Fibroblast of the aortic adventitia (primary cell): ENCODE results near the gene HCN1. TPM values are rescaled to one million over a fixed set of nuclear protein-coding genes. Genes with fewer than 3 reads are reported as not detected.
"Not testable (repeated sequence)": the region's sequence is repeated elsewhere in the genome, so short reads cannot be mapped to it uniquely, and the experiment has no call there.

ENCODE experiments used
- DNase-seq: peaks from one replicate; pipeline ENCODE4 v3.0.0-alpha.2; 2010; ENCODE audit warnings: low read depth
- H3K4me3 ChIP-seq: 2 replicates; pipeline ENCODE4 v1.5.1; 2011; ENCODE audit warnings: low read depth, mild to moderate bottlenecking, control low read depth, low read length, moderate library complexity
- CTCF ChIP-seq: IDR thresholded peaks from 2 replicates; pipeline ENCODE4 v1.5.1; 2011; ENCODE audit warnings: mild to moderate bottlenecking, low read length, control low read depth, inconsistent platforms; ENCODE audit not compliant: insufficient read depth
- total RNA-seq: library from RNA; depleted of rRNA; stranded (reverse); fragments of >200 nt; gene quantifications from 2 replicates; pipeline ENCODE4 v1.2.3, GENCODE V29; 2012; ENCODE audit warnings: low replicate concordance

Gene HCN1
- total RNA-seq, 1 donor = not detected

GRCh38 chr5:45491368-45491767 lies 204.8 kb downstream of the HCN1 start:
- no peak for DNase-seq
- no peak overlapping the region for H3K4me3 ChIP-seq
- TF ChIP-seq CTCF = no peak

GRCh38 chr5:45484781-45485180 lies 211.4 kb downstream of the HCN1 start:
- DNase-seq = no peak
- no peak overlapping the region for H3K4me3 ChIP-seq
- no peak for TF ChIP-seq CTCF

- no peak overlapping the region for H3K4me3 ChIP-seq
- DNase-seq = no peak
- TF ChIP-seq CTCF = no peak
Observed at GRCh38 chr5:45454114-45454513, 242.1 kb downstream of the HCN1 start.

- not testable (repeated sequence) for DNase-seq, H3K4me3 ChIP-seq
Observed at GRCh38 chr5:45444856-45445255, 251.3 kb downstream of the HCN1 start.

GRCh38 chr5:45440466-45440865 lies 255.7 kb downstream of the HCN1 start:
- H3K4me3 ChIP-seq = no peak overlapping the region
- no peak for DNase-seq
- no peak for TF ChIP-seq CTCF

- no peak for DNase-seq
- no peak for TF ChIP-seq CTCF
- H3K4me3 ChIP-seq = no peak overlapping the region
Observed at GRCh38 chr5:45437752-45438151, 258.4 kb downstream of the HCN1 start.

- H3K4me3 ChIP-seq = no peak overlapping the region
- no peak for TF ChIP-seq CTCF
- no peak for DNase-seq
Observed at GRCh38 chr5:45417285-45417998, 278.7 kb downstream of the HCN1 start.
